T-helper 2 cell (primary cell): ENCODE measurements around the gene PARVA.
"Not testable (repeated sequence)": the region's sequence is repeated elsewhere in the genome, so short reads cannot be mapped to it uniquely, and the experiment has no call there.

ENCODE experiments used
- DNase-seq, 5 experiments: peaks; one replicate each; pipeline versions ENCODE4 v3.0.0 to v3.0.0-alpha.2; 2012 to 2022
- total RNA-seq, 2 donors: gene quantifications; one replicate each; lab custom pipeline; 2026; lab: John Stamatoyannopoulos, UW

PARVA gene, protein sequence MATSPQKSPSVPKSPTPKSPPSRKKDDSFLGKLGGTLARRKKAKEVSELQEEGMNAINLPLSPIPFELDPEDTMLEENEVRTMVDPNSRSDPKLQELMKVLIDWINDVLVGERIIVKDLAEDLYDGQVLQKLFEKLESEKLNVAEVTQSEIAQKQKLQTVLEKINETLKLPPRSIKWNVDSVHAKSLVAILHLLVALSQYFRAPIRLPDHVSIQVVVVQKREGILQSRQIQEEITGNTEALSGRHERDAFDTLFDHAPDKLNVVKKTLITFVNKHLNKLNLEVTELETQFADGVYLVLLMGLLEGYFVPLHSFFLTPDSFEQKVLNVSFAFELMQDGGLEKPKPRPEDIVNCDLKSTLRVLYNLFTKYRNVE
- 0.94 to 1.8 reads per million in 2 donors for total RNA-seq

DNA sequence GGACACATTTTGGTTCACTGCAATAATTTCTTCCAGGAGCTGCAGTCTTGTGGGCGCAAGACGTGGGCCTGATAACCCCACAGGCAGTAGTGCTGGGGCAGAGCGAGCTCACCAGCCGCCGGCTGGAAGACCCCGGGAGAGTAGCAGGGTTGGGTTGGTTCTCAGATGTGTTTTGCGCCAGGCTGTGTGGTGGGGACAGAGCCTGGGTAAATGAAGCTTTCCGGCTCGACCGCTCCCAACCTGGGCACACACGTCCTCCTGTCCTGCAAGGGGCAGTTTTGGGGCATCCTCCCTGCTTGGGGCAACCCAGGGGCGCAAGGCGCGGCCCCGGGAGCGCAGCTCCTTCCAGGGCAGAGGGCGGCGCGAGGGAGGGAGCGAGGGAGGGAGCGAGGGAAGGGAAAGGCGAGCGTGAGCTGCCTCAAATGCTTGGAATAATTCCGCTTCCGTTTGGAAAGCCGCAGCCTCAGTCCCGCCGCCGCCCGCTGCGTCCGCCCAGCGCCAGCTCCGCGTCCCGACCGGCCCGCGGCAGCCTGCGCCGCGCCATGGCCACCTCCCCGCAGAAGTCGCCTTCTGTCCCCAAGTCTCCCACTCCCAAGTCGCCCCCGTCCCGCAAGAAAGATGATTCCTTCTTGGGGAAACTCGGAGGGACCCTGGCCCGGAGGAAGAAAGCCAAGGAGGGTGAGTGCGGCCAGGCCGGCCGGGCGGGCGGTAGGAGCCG is at the start of gene PARVA:
TSS of gene PARVA (plus strand) at position 466 of the 718 bp plus-strand sequence. CDS start at position 543, 77 bp downstream.
- DNase-seq: no peak

- DNase-seq: no peak
Observed at GRCh38 chr11:12329169-12329568, 48.2 kb upstream of the PARVA start.

DNA sequence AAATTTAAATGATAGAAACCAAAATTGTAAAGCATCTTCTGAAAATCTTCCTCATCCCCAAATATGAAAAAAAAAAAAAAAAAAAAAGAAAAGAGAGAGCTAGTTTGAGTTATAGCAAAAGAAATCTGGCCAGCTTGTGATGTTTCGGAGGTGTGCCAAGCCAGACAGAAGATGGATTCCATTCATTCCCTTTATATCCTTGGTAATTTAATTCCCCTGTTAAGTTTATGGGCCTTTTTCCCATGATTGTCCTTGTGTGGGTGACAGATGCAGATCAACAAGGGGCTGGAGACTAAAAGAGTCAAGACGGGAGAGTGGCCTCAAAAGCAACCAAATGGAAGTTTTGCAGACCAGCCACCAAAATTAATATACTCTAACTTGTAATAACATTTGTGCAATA is 47.6 kb upstream of the PARVA start:
- no peak for DNase-seq

- no peak for DNase-seq
Observed at GRCh38 chr11:12330485-12331231, 46.7 kb upstream of the PARVA start.

- peak; percentile 29 to 64 (median 52) for DNase-seq
Observed at GRCh38 chr11:12331239-12331874, 46.0 kb upstream of the PARVA start.

- no peak for DNase-seq
Observed at GRCh38 chr11:12343526-12343925, 33.8 kb upstream of the PARVA start.

GRCh38 chr11:12353534-12353933 is 23.8 kb upstream of the PARVA start:
- no peak for DNase-seq

DNA sequence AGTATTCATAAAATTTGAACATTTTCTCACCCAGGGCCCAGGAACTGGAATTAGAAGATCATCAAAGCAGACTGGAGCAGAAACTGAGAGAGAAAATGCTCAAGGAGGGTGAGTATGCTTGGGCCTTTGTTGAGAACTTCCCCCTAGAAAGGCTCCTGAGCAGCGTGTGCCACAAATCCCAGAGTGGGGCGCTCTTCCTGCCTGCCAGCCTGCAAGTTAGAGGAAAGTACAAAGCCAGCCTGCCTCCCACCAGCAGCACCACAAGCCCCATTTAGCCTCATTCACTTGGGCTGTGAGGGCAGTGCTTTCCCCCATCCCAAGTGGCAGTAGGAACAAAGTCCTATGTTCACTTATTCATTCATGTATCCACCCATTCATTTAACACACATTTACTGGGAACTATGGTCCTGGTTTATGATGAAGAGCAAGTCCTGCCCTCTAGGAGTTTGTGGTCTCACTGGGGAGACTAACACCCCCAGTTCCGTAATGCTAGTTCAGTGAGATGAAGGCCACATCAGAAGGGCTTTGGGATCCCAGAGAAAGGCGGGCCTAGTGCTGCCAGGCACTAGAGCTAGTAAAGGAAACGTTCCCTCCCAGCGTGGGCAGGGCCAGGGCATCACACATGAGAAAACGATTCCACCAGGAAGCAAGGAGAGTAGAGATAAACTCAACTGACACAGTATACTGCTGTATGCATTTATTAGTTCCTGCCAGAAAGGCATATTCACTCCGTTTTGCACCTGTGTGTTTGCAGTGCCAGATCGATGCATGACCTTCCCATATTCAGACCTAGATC is 22.4 kb upstream of the PARVA start:
- DNase-seq: no peak

DNA sequence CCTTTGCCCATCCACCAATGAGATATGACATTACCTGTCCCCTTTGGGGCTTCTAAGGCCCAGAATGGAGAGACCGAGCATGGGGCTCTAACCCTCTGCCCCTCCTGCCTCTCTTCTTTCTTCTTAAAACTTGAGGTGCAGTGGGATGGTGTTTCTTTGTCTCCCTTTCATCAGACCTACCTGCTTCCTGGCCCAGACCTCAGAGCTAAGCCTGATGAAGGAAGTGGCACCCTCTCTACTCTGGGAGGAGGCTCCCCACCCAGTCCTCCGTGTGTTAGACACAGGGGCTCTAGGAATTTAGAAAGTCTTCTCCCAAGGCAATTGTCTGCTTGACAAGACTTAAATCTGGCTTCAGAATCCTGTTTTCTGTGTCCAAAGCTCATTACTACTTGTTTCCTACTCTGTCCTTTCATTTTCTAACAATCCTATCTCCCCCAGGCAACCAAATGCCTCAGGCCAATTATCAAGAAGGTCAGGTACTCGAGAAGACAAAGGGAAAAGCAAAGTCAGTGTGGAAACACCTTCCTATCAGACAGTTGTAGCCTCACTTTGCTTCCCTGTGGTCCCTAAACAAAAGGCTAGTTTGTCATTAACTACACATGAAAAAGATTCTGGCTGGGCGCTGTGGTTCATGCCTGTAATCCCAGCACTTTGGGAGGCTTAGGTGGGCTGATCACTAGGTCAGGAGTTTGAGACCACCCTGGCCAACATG is 20.3 kb upstream of the PARVA start:
- peak in 1 of 5 experiments; percentile 33 for DNase-seq

- not testable (repeated sequence) for DNase-seq
Observed at GRCh38 chr11:12357697-12358096, 19.7 kb upstream of the PARVA start.

- no peak for DNase-seq
Observed at GRCh38 chr11:12358302-12359188, 18.8 kb upstream of the PARVA start.

- DNase-seq: no peak
Observed at GRCh38 chr11:12359761-12360160, 17.6 kb upstream of the PARVA start.

GRCh38 chr11:12361682-12362081 is 15.7 kb upstream of the PARVA start:
- DNase-seq: no peak

GRCh38 chr11:12362857-12363256 is 14.5 kb upstream of the PARVA start:
- DNase-seq: peak in 1 of 5 experiments; percentile 63

- DNase-seq: no peak
Observed at GRCh38 chr11:12363373-12363772, 14.0 kb upstream of the PARVA start.

GRCh38 chr11:12365965-12366575 is 11.3 kb upstream of the PARVA start:
- peak in 4 of 5 experiments; percentile 5 to 94 (median 38) for DNase-seq

DNA sequence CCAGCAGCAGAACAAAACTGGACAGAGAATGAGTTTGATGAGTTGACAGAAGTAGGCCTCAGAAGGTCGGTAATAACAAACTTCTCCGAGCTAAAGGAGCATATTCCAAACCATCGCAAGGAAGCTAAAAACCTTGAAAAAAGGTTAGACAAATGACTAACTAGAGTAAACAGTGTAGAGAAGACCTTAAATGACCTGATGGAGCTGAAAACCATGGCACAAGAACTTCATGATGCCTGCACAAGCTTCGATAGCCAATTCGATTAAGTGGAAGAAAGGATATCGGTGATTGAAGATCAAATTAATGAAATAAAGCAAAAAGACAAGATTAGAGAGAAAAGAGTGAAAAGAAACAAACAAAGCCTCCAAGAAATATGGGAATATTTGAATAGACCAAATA is 10.3 kb upstream of the PARVA start:
- not testable (repeated sequence) for DNase-seq

DNA sequence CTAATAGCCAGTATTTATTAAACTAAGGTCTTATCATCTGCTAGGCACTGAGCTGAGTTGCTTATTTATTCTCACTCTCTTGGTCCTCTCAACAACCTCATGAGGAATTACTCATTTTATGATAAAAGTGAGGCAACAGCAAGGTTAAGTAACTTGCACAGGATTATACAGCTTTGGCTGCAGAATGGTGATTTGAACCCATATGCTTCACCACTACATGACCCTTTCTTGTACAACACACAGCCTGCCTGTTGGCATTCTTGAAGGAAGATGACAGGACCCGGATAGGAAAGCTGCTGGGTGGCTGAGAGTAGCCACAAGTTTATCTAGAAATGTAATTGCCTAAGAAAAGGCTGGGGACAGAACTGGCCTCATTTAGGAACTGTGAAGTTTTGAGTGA is 5.3 kb upstream of the PARVA start:
- no peak for DNase-seq

- no peak for DNase-seq
Observed at GRCh38 chr11:12375720-12376119, 1.7 kb upstream of the PARVA start.
